GM19043 (cell line): ENCODE data around the gene AACS.

Experiments
- ATAC-seq: cut with Tn5 transposase; IDR thresholded peaks from one replicate; pipeline ENCODE4 v1.9.1; 2021; ENCODE audit warnings: low read depth; ENCODE audit not compliant: unreplicated experiment

Gene AACS

DNA sequence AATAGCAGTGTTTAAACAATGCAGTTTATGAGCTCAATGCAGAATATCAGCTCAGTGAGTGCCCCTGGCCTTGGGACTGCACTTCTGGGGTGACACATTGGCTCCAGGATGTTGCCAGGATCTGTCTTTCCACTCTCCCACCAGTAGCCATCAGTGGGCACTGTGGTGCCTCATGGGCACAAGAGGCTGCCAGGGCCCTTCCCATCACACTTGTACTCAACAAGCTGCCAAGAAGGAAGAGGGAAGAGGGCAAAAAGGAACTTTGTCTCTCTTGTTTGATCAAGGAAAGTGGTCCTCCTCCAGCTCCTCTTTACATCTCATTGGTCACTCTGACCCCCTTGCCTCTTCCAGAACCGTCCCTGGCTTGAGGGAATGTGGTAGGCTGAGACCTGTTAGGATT lies 115.9 kb downstream of the AACS start:
- no peak for ATAC-seq

GRCh38 chr12:125183187-125184067 lies 118.2 kb downstream of the AACS start:
- ATAC-seq, result no peak

DNA sequence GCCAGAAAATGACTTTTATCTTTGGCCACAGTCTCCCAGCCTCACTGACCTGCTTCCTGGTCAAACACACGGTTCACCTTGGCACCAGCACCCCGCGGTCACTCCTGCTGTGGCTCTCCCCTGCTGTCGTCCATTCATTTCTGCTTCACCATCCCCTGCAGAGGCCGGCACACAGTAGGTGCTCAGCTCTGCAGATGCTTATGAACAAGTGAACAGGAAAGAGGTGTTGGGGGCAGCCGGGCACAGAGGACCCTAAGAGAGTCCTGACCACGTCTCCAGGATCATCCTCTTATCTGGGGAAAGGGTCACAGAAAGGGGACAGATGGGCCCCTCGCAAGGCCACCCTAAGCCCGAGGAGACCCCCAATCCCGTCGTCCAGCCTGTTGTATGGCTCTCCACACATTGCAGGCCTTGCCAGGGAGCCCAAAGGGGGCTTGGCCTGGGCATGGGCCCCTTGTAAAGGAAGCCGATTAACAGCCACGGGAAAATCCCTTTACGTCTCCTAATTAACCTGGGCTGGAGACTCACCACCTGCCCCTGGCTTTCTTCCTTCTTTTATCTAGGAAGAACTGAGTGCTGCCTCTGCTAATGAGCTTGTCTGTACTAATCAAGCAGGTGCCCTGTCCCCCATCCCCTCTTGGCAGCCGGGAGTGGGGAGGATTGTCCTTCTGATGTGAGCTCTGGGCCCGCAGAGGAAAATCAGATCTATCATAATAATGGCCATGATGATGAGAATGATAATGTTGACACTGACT lies 119.2 kb downstream of the AACS start:
- no peak for ATAC-seq

DNA sequence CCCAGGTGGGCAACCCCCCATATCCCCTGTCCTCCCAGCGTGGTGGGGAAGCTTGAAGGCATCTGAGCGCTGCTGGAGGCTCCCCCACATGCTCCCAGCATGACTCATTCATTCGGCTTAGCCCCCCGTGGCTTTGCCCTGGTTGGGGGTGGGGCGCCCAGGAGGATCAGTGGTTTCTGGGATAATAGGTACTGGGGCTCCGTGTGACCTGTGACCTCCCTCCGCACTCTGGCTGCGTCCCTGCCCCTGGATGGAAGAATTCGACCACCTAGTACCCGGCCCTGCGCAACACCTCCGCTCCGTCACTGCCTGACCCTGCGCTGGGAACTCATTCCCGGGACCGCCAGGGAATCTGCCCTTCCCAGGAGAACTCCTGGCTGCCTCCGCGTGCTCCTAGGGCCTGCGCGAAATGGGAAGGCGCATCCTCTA lies 120.1 kb downstream of the AACS start:
- no peak for ATAC-seq

DNA sequence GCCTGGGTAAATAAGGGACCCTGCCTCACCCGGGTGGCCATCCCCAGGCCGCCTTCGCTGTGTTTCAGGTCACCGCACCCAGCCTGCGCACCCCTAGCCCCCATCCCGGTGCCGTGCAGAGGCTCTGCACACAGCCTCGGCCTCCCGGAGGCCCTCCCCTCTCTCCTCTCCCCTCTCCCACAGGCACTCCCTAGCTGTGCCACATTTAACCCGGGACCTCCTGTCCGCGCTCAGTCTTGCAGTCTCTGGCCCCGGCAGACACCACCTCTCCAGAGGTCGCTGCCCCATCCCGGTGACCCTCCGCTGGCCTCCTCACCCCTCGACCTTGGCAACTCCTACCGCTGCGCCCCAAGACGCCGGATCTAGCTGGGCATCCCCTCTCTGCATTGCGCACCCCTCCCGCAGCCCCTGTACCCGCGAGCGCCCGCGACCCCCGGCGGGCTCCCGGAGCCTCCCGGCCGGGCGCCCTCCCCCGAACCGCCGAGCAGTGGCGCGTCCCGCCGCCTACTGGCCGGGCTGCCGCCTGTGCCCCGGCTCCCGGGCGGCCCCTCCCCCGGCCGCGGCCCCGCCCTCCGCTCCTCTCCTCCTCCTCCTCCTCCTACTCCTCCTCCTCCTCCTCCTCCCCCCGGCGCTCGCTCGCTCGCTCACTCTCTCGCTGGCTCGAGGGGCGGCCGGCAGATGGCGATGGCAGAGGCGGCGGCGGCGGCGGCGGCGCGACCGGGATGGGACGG lies 120.7 kb downstream of the AACS start, which contains the start of gene TMEM132B:
TSS of gene TMEM132B (plus strand) at position 647 of the 731 bp plus-strand sequence.
- ATAC-seq, result no peak

DNA sequence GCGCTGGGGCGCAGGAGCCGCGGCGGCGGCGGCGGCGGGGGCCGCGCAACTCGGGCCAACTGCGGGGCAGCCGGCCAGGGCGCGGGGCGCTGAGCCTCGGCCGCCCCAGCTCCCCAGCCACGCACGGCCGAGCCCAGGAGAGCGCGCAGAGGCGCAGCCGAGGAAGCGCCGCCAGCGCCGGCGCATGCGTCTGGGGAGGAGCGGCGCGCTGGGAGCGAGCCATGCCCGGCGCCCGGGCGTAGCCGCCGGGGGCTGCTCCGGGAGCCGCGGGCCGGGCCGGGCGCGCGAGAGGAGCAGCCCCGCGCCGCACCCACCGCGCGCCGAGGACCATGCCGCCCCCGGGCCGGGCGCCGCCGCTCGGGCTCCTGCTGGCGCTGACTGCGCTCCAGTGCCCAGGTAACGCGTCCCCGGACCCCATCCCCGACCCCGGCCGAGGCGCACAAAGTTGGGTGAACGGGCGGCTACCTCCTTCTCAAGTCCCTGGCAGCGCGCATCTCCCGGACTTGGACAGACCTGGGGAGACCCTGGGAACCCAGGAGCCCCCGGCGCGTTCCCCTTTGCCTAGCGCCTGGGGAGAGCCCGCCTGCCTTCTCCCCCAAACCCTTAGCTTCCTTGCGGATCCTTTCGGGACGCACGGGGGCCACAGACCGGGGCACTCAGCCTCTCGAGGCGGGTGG lies 121.4 kb downstream of the AACS start:
- no peak for ATAC-seq

DNA sequence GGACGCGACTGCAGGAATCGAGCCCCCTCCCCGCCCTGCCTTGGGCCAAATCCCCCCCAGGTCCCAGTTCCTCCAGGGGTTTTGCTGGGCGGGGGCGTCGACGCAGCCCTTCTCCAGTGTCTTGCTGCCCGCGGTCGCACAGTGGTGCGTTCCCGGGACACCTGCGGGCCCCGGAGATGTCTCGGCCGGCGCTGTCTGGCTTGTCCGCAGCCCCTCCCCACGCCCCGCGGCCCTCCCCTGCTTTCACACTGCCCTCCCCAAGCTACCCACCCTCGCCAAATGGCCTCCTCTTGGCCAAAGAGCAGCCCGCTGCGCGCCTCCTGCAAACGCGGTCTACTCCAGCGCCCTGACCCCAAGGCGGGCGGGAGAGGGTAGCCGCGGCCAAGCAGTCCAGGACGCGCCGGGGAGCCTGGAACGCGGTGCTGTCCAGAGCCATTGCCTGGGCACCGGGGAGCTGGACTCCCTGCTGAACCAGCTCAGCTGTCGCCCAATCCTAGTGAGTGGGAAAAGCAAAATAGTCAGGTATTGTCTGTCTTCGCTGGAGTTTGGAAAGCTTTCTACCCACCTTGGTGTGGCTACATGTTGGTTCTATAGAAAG lies 122.0 kb downstream of the AACS start:
- no peak for ATAC-seq

- ATAC-seq, result no peak
Measured at GRCh38 chr12:125187780-125188741, 122.8 kb downstream of the AACS start.

DNA sequence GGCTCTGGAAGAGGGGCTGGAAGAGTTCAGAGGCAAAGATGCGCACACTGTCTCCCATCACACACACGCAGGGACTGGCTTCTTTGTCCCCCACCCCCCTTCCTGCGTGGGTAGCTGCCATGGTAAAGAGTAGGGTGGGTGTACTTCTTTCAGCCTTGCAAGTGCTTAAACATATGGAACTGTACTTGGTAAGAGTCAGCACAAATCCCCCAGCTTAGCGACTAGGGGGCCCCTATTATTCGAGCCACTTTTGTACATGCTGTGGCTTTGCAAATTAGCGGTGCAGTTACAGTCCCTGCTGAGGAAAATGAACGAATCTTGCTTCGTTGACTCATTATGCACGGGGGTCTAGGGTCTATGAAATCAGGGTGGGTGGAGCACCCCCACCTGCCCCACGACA lies 123.8 kb downstream of the AACS start:
- ATAC-seq, result no peak

- ATAC-seq, result no peak
Measured at GRCh38 chr12:125189502-125189901, 124.3 kb downstream of the AACS start.

- no peak for ATAC-seq
Measured at GRCh38 chr12:125191361-125192087, 126.3 kb downstream of the AACS start.

GRCh38 chr12:125192690-125193221 lies 127.5 kb downstream of the AACS start:
- no peak for ATAC-seq
